ENCODE data around the gene SURF4.

Gene SURF4

GRCh38 chr9:133375724-133376654 lies at the start of gene SURF4, which contains the start of gene STKLD1:
SURF4 (minus strand) TSS chr9:133376060; CDS start chr9:133375969, 91 bp downstream.
STKLD1 (plus strand) TSS chr9:133376366; CDS start chr9:133376474, 108 bp downstream.
- peak within 1 kb of the TSS; percentile 98 for H3K4me3 ChIP-seq (ENCODE audit: low read length)
- TF ChIP-seq CTCF (conservative IDR thresholded peaks at IDR 0.05; ENCODE audit: low read depth, low read length), result no peak
- peak; percentile 83 for DNase-seq (ENCODE audit: low read depth)

- H3K4me3 ChIP-seq (ENCODE audit: low read length), result no peak overlapping the region
- DNase-seq (ENCODE audit: low read depth), result no peak
- no peak for TF ChIP-seq CTCF (conservative IDR thresholded peaks at IDR 0.05; ENCODE audit: low read depth, low read length)
These were observed 49.3 kb upstream of the SURF4 start for GRCh38 chr9:133425049-133425632.

- TF ChIP-seq CTCF (conservative IDR thresholded peaks at IDR 0.05; ENCODE audit: low read depth, low read length), result no peak
- H3K4me3 ChIP-seq (ENCODE audit: low read length), result no peak overlapping the region
- DNase-seq (ENCODE audit: low read depth), result no peak
These were observed 48.3 kb upstream of the SURF4 start for GRCh38 chr9:133424187-133424586.

GRCh38 chr9:133423216-133423615 lies 47.4 kb upstream of the SURF4 start:
- no peak for DNase-seq (ENCODE audit: low read depth)
- no peak for TF ChIP-seq CTCF (conservative IDR thresholded peaks at IDR 0.05; ENCODE audit: low read depth, low read length)
- no peak overlapping the region for H3K4me3 ChIP-seq (ENCODE audit: low read length)

GRCh38 chr9:133421615-133422542 lies 46.0 kb upstream of the SURF4 start, which contains the start of gene ADAMTS13:
ADAMTS13 (plus strand) TSS chr9:133422367; CDS start chr9:133422444, 77 bp downstream.
- DNase-seq (ENCODE audit: low read depth), result no peak
- no peak within 1 kb of the TSS for H3K4me3 ChIP-seq (ENCODE audit: low read length)
- peak; percentile 32 for TF ChIP-seq CTCF (conservative IDR thresholded peaks at IDR 0.05; ENCODE audit: low read depth, low read length)

- no peak for DNase-seq (ENCODE audit: low read depth)
- no peak for TF ChIP-seq CTCF (conservative IDR thresholded peaks at IDR 0.05; ENCODE audit: low read depth, low read length)
- H3K4me3 ChIP-seq (ENCODE audit: low read length), result no peak overlapping the region
These were observed 44.5 kb upstream of the SURF4 start for GRCh38 chr9:133420392-133420827.
